ENCODE data around the gene NAV2.

The NAV2 gene

GRCh38 chr11:20084921-20085814 lies 372.5 kb downstream of the NAV2 start:
- DNase-seq (ENCODE audit: low read depth): no peak
- TF ChIP-seq CTCF (IDR thresholded peaks at IDR 0.05; ENCODE audit: control insufficient read depth, extremely low read depth, insufficient read depth): no peak
- H3K4me3 ChIP-seq (ENCODE audit: low read depth, low read length): no peak overlapping the region

GRCh38 chr11:20085918-20086317 lies 373.3 kb downstream of the NAV2 start:
- no peak overlapping the region for H3K4me3 ChIP-seq (ENCODE audit: low read depth, low read length)
- DNase-seq (ENCODE audit: low read depth): no peak
- no peak for TF ChIP-seq CTCF (IDR thresholded peaks at IDR 0.05; ENCODE audit: control insufficient read depth, extremely low read depth, insufficient read depth)

DNA sequence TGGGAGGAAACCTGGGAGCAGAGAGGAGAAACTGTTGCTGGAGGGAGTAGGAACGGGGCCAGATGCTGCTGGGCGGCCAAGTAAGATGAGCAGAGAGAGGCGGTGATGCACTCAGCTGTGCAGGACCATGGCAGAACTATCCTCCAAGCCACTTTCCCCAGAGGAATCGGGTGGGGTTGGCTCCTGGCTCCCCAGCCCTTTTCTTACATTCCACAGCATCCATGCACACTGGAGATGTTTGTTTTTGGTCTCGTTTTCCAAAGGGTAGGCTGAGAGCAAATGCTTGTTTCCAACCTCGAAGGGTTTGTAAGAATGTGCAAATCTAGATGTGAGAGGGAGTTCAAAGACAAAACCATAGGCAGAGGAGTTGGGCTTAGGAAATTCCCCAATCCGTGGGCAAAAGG lies 374.5 kb downstream of the NAV2 start:
- TF ChIP-seq CTCF (IDR thresholded peaks at IDR 0.05; ENCODE audit: control insufficient read depth, extremely low read depth, insufficient read depth): no peak
- no peak for DNase-seq (ENCODE audit: low read depth)
- no peak overlapping the region for H3K4me3 ChIP-seq (ENCODE audit: low read depth, low read length)

GRCh38 chr11:20088397-20089225 lies 376.0 kb downstream of the NAV2 start:
- no peak for TF ChIP-seq CTCF (IDR thresholded peaks at IDR 0.05; ENCODE audit: control insufficient read depth, extremely low read depth, insufficient read depth)
- H3K4me3 ChIP-seq (ENCODE audit: low read depth, low read length): no peak overlapping the region
- DNase-seq (ENCODE audit: low read depth): no peak

GRCh38 chr11:20089367-20089766 lies 376.7 kb downstream of the NAV2 start:
- DNase-seq (ENCODE audit: low read depth): no peak
- H3K4me3 ChIP-seq (ENCODE audit: low read depth, low read length): no peak overlapping the region
- TF ChIP-seq CTCF (IDR thresholded peaks at IDR 0.05; ENCODE audit: control insufficient read depth, extremely low read depth, insufficient read depth): no peak

DNA sequence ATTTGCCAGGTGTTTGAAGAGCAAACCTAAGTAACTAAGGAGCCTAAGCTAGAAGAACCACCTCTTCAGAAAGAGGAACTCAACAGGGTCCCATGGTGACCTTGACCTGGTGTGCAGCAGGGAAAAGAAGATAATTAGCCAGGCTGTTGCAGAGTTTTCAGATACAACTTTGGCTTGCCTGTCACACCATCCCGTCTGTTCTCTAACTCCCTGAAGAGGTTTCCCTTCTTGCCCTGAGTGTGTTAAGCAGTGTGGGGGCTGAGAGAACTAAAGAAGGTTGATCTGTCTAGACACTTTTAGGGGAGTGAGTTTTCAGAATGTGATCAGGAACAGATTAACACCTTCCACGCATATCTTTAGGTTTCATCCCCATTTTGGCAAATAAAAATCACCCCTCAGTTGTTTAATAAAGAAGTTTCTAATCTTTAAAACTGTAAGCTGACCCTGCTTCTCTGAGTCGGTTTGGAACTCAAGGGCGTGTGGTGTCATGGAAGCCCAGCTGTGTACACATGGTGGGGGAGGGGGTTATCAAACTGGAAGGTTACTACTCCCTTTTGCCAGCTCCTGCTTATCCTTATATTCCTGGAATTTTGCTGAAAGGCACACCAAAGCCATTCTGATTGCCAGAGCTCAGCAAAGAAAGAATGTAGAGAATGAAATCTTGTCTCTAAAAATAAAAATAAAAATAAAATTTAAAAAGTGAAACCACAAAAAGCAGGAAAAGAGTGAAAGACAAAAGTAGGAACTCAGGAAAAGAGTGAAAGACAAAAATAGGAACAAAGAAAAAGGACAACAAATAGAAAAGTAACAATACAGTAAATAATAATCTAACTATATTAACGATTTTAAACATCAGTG lies 377.4 kb downstream of the NAV2 start:
- no peak for DNase-seq (ENCODE audit: low read depth)
- H3K4me3 ChIP-seq (ENCODE audit: low read depth, low read length): no peak overlapping the region

More for the DNA sequence above, 377.4 kb downstream of the NAV2 start:
- TF ChIP-seq CTCF (IDR thresholded peaks at IDR 0.05; ENCODE audit: control insufficient read depth, extremely low read depth, insufficient read depth): no peak
